Endothelial cell of umbilical vein (primary cell): Measurements from ENCODE around the gene VIPR2. TPM values are rescaled to one million over a fixed set of nuclear protein-coding genes. Genes with fewer than 3 reads are reported as not detected.

Experiments
- BruUV-seq: library from RNA; stranded (reverse); fragments of 400-500 nt; replicated peaks from 2 replicates; lab custom pipeline; 2021; lab: Mats Ljungman, UMichigan
- CTCF ChIA-PET: fragments of 300-600, 350-600 bp; sonication (Branson Sonifier 250); formaldehyde crosslinking; loops from one replicate; lab custom pipeline; 2021; ENCODE audit warnings: antibody characterized with exemption, inconsistent platforms; lab: Charles Lee
- POLR2A ChIA-PET: fragments of 300-600, 350-600 bp; sonication (Branson Sonifier 250); formaldehyde crosslinking; loops from one replicate; lab custom pipeline; 2021; ENCODE audit warnings: antibody characterized with exemption, inconsistent platforms; lab: Charles Lee
- DNase-seq: peaks from one replicate; pipeline ENCODE4 v3.0.0-alpha.2; 2011; ENCODE audit warnings: low read depth, low spot score
- FAIRE-seq: peaks from 2 replicates; lab custom pipeline; 2011; peaks lifted over from hg19 to GRCh38; lab: Jason Lieb, UNC
- H2AFZ ChIP-seq: 2 replicates; pipeline ENCODE4 v1.6.0; 2012; ENCODE audit warnings: low read depth, low read length, control low read depth, inconsistent platforms
- H3K27ac ChIP-seq: 2 replicates; pipeline ENCODE4 v1.5.1; 2011; ENCODE audit warnings: low read depth, mild to moderate bottlenecking, control low read depth, low read length, moderate library complexity; ENCODE audit not compliant: insufficient read depth
- H3K27me3 ChIP-seq, 2 experiments: 2 replicates each; pipeline versions ENCODE4 v1.6.0 to v1.6.1; 2011; ENCODE audit warnings: low read length in 2 of 2, mixed read lengths in 1 of 2; ENCODE audit not compliant: control insufficient read depth in 2 of 2, insufficient read depth in 2 of 2
- H3K36me3 ChIP-seq, 2 experiments: 2 replicates in 1 of 2; 3 replicates in 1 of 2; pipeline ENCODE4 v1.5.1; 2011; ENCODE audit warnings: low read length in 2 of 2, mild to moderate bottlenecking in 1 of 2, moderate library complexity in 1 of 2; ENCODE audit not compliant: control insufficient read depth in 2 of 2, insufficient read depth in 2 of 2; ENCODE audit errors: extremely low read depth in 1 of 2
- H3K4me1 ChIP-seq: 3 replicates; pipeline ENCODE4 v1.5.1; 2011; ENCODE audit warnings: mild to moderate bottlenecking, low read length; ENCODE audit not compliant: control insufficient read depth, insufficient read depth; ENCODE audit errors: extremely low read depth
- H3K4me2 ChIP-seq: 2 replicates; pipeline ENCODE4 v1.6.1; 2011; ENCODE audit warnings: low read length, control low read depth, mixed read lengths; ENCODE audit not compliant: insufficient read depth
- H3K4me3 ChIP-seq, 3 experiments: fragments of 200-600 bp in 1 of 3; sonication (generic), shearing (Covaris generic) in 1 of 3; replicated peaks in 1 of 3; 2 replicates each; pipeline ENCODE4 v1.5.1; 2011 to 2016; ENCODE audit warnings: control low read depth in 3 of 3, low read length in 3 of 3, mild to moderate bottlenecking in 2 of 3, inconsistent platforms in 1 of 3, low read depth in 1 of 3, moderate library complexity in 1 of 3; ENCODE audit not compliant: insufficient read depth in 1 of 3
- H3K79me2 ChIP-seq: 2 replicates; pipeline ENCODE4 v1.6.0; 2012; ENCODE audit warnings: low read length, inconsistent platforms; ENCODE audit not compliant: control insufficient read depth, insufficient read depth
- H3K9ac ChIP-seq: replicated peaks from 2 replicates; pipeline ENCODE3; 2011; ENCODE audit warnings: low read length, control low read depth; ENCODE audit not compliant: insufficient read depth; ENCODE audit errors: extremely low read depth
- H3K9me1 ChIP-seq: replicated peaks from 3 replicates; pipeline ENCODE4 v1.6.0; 2011; ENCODE audit warnings: mild to moderate bottlenecking, low read length; ENCODE audit not compliant: control insufficient read depth, insufficient read depth; ENCODE audit errors: extremely low read depth
- H3K9me3 ChIP-seq: replicated peaks from 2 replicates; pipeline ENCODE4 v1.5.1; 2012; ENCODE audit warnings: low read length, inconsistent platforms; ENCODE audit not compliant: control insufficient read depth, insufficient read depth
- H4K20me1 ChIP-seq: replicated peaks from 2 replicates; pipeline ENCODE3; 2011; ENCODE audit warnings: mild to moderate bottlenecking, low read length; ENCODE audit not compliant: control insufficient read depth, insufficient read depth; ENCODE audit errors: extremely low read depth
- CTCF ChIP-seq, 2 donors: IDR thresholded peaks; 1 replicate in 1 of 2; 2 replicates in 1 of 2; pipeline ENCODE4 v1.5.1; 2011; ENCODE audit warnings: low read length in 2 of 2, mild to moderate bottlenecking in 2 of 2, moderate library complexity in 2 of 2, control low read depth in 1 of 2, inconsistent platforms in 1 of 2, low read depth in 1 of 2; ENCODE audit not compliant: insufficient read depth in 1 of 2; ENCODE audit errors: extremely low read depth in 1 of 2
- EZH2 ChIP-seq: IDR thresholded peaks from 2 replicates; pipeline ENCODE4 v1.6.1; 2012; ENCODE audit warnings: borderline replicate concordance, low read depth, mild to moderate bottlenecking, moderate library complexity, low read length, inconsistent platforms; ENCODE audit not compliant: severe bottlenecking
- FOS ChIP-seq: IDR thresholded peaks from 2 replicates; pipeline ENCODE4 v1.6.1; 2011; ENCODE audit warnings: mild to moderate bottlenecking, low read length, moderate library complexity, borderline replicate concordance; ENCODE audit not compliant: insufficient read depth
- GATA2 ChIP-seq: IDR thresholded peaks from 2 replicates; pipeline ENCODE4 v1.7.0; 2011; ENCODE audit warnings: low read depth, mild to moderate bottlenecking, moderate library complexity, mixed read lengths, low read length; ENCODE audit not compliant: insufficient read length, insufficient read depth
- JUN ChIP-seq: IDR thresholded peaks from 2 replicates; pipeline ENCODE4 v1.6.1; 2011; ENCODE audit warnings: borderline replicate concordance, low read depth; ENCODE audit not compliant: insufficient read length, insufficient read depth
- MYC ChIP-seq: IDR thresholded peaks from one replicate; pipeline ENCODE4 v1.6.1; 2011; ENCODE audit warnings: mild to moderate bottlenecking, low read depth, low read length
- POLR2A ChIP-seq: IDR thresholded peaks from 2 replicates; pipeline ENCODE4 v1.6.1; 2012; ENCODE audit warnings: low read depth, mild to moderate bottlenecking, control low read depth, low read length
- POLR2AphosphoS5 ChIP-seq: IDR thresholded peaks from 2 replicates; pipeline ENCODE4 v1.6.1; 2012; ENCODE audit warnings: low read depth, mild to moderate bottlenecking, control low read depth, low read length, moderate library complexity; ENCODE audit not compliant: insufficient read depth
- dilution Hi-C: fragments of 300-500 bp; cut with MboI; formaldehyde crosslinking; loops from one replicate; pipeline ENCODE4 v1.15.0; 2019; ENCODE audit warnings: low sequenced_read_pairs; ENCODE audit not compliant: extremely low pct_ligation_motif_present
- intact Hi-C: fragments of 100-400 bp; cut with micrococcal nuclease; formaldehyde crosslinking; loops from one replicate; pipeline ENCODE4 v1.10.0; 2022
- polyA plus RNA-seq, 4 experiments: library from polyadenylated mRNA; depleted of rRNA in 3 of 4; stranded (reverse) in 3 of 4; unstranded in 1 of 4; fragments of >200 nt; gene quantifications; 2 replicates each; pipeline versions ENCODE4 v1.2.1 to v1.2.3, GENCODE V29; 2011 to 2012; ENCODE audit warnings: missing spikeins in 1 of 4
- total RNA-seq: library from RNA; stranded (reverse); gene quantifications from 2 replicates; pipeline ENCODE4 v1.2.3, GENCODE V29; 2021
- TF ChIP-seq, protein P1 (sequence below): IDR thresholded peaks from 2 replicates; pipeline ENCODE4 v1.6.1; 2011; ENCODE audit not compliant: insufficient read depth, insufficient read length

The VIPR2 gene
- total and polyA plus RNA-seq, 2 donors (not counting 3 experiments of a cell fraction or from before 2014, with no cell fraction given): not detected

- FAIRE-seq (no peak), DNase-seq (no peak)
- Histone ChIP-seq H3K9me1 (no peaks in the 10 kb centered on the region), H3K36me3 (no peaks in the 10 kb centered on the region), H3K4me3 (no peak overlapping the region), H2AFZ (no peak overlapping the region), H3K9ac (no peak overlapping the region), H3K79me2 (no peaks in the 10 kb centered on the region), H3K4me2 (no peak overlapping the region), H3K4me1 (no peaks in the 10 kb centered on the region), H3K27me3 (no peaks in the 10 kb centered on the region), H3K27ac (no peak overlapping the region), H3K9me3 (no peaks in the 10 kb centered on the region), H4K20me1 (no peaks in the 10 kb centered on the region)
- intact Hi-C loops: no loop called here
- dilution Hi-C loops: no loop called here
- TF ChIP-seq POLR2A (no peak), CTCF (IDR thresholded peaks at IDR 0.05; ENCODE audit: extremely low read depth in 1 of 2, insufficient read depth in 1 of 2, low read depth in 1 of 2, low read length in 2 of 2) (no peak), FOS (no peak), MYC (no peak), EZH2 (no peak), JUN (no peak), POLR2AphosphoS5 (no peak), GATA2 (no peak)
- TF ChIP-seq, protein P1, sequence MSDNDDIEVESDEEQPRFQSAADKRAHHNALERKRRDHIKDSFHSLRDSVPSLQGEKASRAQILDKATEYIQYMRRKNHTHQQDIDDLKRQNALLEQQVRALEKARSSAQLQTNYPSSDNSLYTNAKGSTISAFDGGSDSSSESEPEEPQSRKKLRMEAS: no peak
- POLR2A ChIA-PET: no interaction called here
- CTCF ChIA-PET: interaction anchor here (0.9 kb wide), 1 partner anchor 9 kb away, joined by 3 read pairs; no protein-coding TSS in a partner anchor
- no TSS peak for BruUV-seq
Measured at GRCh38 chr7:159192013-159192412, 47.3 kb upstream of the VIPR2 start.
